ENCODE data around the gene DCX.

Gene DCX

GRCh38 chrX:111284631-111285293 lies 127.2 kb downstream of the DCX start:
- no peak for TF ChIP-seq CTCF (conservative IDR thresholded peaks at IDR 0.05)
- H3K27ac ChIP-seq = no peak overlapping the region

DNA sequence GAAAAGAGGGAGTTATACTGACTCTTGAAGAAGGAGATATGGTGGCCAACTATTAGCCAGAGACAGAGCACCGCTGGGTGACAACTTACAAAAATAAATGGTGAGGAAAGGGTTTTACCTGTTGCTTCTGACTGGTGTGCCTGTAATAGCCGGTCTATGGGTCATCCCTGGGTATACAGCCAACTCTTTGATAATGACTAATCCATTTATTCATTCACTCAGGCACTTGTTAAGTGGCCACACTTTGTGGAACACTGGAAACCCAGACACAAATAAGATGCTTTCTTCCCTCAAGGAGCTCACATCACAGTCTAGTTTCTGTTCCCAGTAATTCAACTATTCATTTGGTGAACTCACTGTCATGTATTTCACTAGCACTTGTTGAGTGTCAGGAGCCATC lies 128.5 kb downstream of the DCX start:
- no peak for TF ChIP-seq CTCF (conservative IDR thresholded peaks at IDR 0.05)
- H3K27ac ChIP-seq = no peak overlapping the region

DNA sequence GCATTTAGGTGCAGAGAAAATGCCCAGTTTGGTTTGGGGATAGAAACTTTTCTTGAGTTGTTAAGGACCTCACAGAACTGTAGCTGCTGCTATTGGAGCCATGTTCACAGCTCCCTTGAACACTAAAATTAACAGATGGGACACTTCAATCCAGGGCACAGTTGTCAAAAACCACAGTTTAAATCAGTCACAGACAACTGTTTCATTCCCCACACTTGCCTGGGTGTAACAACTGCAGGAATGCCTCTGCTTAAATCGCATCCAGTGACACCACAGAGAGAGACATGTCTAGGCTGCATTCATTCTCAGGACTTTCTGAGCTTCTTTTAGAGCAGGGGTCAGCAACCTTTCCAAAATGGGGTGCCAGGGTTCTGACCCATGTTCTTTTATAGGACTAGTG lies 129.0 kb downstream of the DCX start:
- no peak for TF ChIP-seq CTCF (conservative IDR thresholded peaks at IDR 0.05)
- H3K27ac ChIP-seq = no peak overlapping the region

DNA sequence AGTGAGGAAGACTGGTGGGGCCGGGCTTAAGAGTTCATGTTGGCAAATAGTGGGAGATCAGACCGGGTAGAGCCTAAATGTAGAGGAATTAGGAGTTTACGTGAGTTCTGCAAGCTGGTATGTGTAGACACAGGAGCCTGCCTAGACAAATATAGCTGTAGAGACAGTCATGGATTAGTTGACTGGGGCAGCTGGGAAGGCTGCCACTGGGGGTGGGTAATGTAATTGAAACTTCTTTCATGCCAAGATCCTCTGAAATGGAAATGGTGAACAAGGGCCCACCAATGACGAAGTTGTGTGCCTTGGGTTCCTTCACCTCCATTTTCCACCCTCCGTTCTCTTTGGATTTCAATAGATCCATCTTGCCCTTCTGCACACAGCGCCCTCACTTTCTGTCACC lies 129.9 kb downstream of the DCX start:
- no peak overlapping the region for H3K27ac ChIP-seq
- TF ChIP-seq CTCF (conservative IDR thresholded peaks at IDR 0.05) = no peak

- TF ChIP-seq CTCF (conservative IDR thresholded peaks at IDR 0.05) = no peak
- no peak within 1 kb of the TSS for H3K27ac ChIP-seq
These were observed 141.7 kb downstream of the DCX start, which contains the start of gene CAPN6 for GRCh38 chrX:111270339-111270738. Gene CAPN6, minus strand, starts transcription at chrX:111270483. Its CDS starts 6,547 bp downstream, at chrX:111263936.

DNA sequence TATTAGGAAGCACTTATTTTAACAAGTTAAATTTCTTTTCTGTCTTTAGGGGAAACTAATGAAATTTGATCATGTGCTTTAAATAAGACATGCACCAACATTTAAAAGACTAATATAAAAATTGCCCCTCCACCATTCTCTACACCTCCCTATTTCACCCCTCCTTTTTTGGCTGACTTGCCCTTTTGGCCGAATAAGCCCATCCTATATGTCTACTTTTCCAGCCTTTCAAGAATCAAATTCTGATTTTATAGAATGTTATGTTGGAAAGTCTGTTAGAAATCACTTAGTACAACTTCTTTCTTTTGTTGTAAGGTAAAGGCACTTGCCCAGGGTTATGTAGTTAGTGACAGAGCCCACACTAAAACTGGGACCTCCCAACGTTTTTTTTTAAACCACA lies 143.5 kb downstream of the DCX start:
- no peak overlapping the region for H3K27ac ChIP-seq
- no peak for TF ChIP-seq CTCF (conservative IDR thresholded peaks at IDR 0.05)

GRCh38 chrX:111265486-111265885 lies 146.5 kb downstream of the DCX start:
- no peak for TF ChIP-seq CTCF (conservative IDR thresholded peaks at IDR 0.05)
- H3K27ac ChIP-seq = no peak overlapping the region

All from VCaP (cell line).